Activated naive CD8-positive, alpha-beta T cell treated with anti-CD3 and anti-CD28 coated beads, Interleukin-2, amount 50 U/mL, for 24 hours (primary cell): ENCODE results near the gene MFSD6.

ENCODE experiments used
- ATAC-seq: fragments of 150-1000 bp; cut with Tn5 transposase; one replicate; pipeline ENCODE4 v1.10.0; 2021
- DNase-seq: peaks from one replicate; pipeline ENCODE4 v3.0.0; 2021
- H3K27ac Mint-ChIP-seq: one replicate; pipeline ENCODE4 v1.8.0; 2021; ENCODE audit warnings: mild to moderate bottlenecking, mixed read lengths
- H3K27me3 Mint-ChIP-seq: one replicate; pipeline ENCODE4 v1.8.0; 2021; ENCODE audit warnings: mixed read lengths
- H3K36me3 Mint-ChIP-seq: one replicate; pipeline ENCODE4 v1.8.0; 2021; ENCODE audit warnings: low read depth, mixed read lengths
- H3K4me1 Mint-ChIP-seq: one replicate; pipeline ENCODE4 v1.8.0; 2021; ENCODE audit warnings: mixed read lengths
- H3K4me3 Mint-ChIP-seq: one replicate; pipeline ENCODE4 v1.8.0; 2021; ENCODE audit warnings: mild to moderate bottlenecking, moderate library complexity, mixed read lengths
- H3K9me3 Mint-ChIP-seq: one replicate; pipeline ENCODE4 v1.8.0; 2021; ENCODE audit warnings: mixed read lengths

MFSD6 gene

GRCh38 chr2:190526105-190526750 lies 118.1 kb downstream of the MFSD6 start:
- no peaks in the 10 kb centered on the region for H3K27me3 Mint-ChIP-seq
- no peak for ATAC-seq
- H3K9me3 Mint-ChIP-seq = no peaks in the 10 kb centered on the region
- H3K27ac Mint-ChIP-seq = no peak overlapping the region
- DNase-seq = no peak
- peaks cover 19% of the 10 kb centered on the region for H3K36me3 Mint-ChIP-seq
- H3K4me3 Mint-ChIP-seq = no peak overlapping the region
- H3K4me1 Mint-ChIP-seq = peaks cover 40% of the 10 kb centered on the region

- H3K4me3 Mint-ChIP-seq = no peak overlapping the region
- no peak overlapping the region for H3K27ac Mint-ChIP-seq
- peaks cover 44% of the 10 kb centered on the region for H3K4me1 Mint-ChIP-seq
- H3K9me3 Mint-ChIP-seq = no peaks in the 10 kb centered on the region
- no peaks in the 10 kb centered on the region for H3K27me3 Mint-ChIP-seq
- DNase-seq = no peak
- H3K36me3 Mint-ChIP-seq = peaks cover 15% of the 10 kb centered on the region
- ATAC-seq = no peak
Measured at GRCh38 chr2:190527214-190527613, 119.1 kb downstream of the MFSD6 start.

GRCh38 chr2:190527918-190528317 lies 119.8 kb downstream of the MFSD6 start:
- Mint-ChIP-seq H3K27me3 (no peaks in the 10 kb centered on the region), H3K36me3 (peaks cover 10% of the 10 kb centered on the region), H3K27ac (no peak overlapping the region), H3K4me1 (peaks cover 51% of the 10 kb centered on the region), H3K4me3 (no peak overlapping the region), H3K9me3 (no peaks in the 10 kb centered on the region)
- ATAC-seq = no peak
- DNase-seq = no peak

- DNase-seq = no peak
- peaks cover 58% of the 10 kb centered on the region for H3K4me1 Mint-ChIP-seq
- H3K4me3 Mint-ChIP-seq = no peak overlapping the region
- peak overlapping the region; percentile 35 for H3K27ac Mint-ChIP-seq
- H3K27me3 Mint-ChIP-seq = no peaks in the 10 kb centered on the region
- peaks cover 10% of the 10 kb centered on the region for H3K36me3 Mint-ChIP-seq
- H3K9me3 Mint-ChIP-seq = no peaks in the 10 kb centered on the region
- ATAC-seq = no peak
Measured at GRCh38 chr2:190528521-190529001, 120.4 kb downstream of the MFSD6 start.

- H3K4me1 Mint-ChIP-seq = peaks cover 64% of the 10 kb centered on the region
- no peak for DNase-seq
- H3K4me3 Mint-ChIP-seq = no peak overlapping the region
- H3K9me3 Mint-ChIP-seq = no peaks in the 10 kb centered on the region
- H3K36me3 Mint-ChIP-seq = peaks cover 11% of the 10 kb centered on the region
- ATAC-seq = no peak
- H3K27ac Mint-ChIP-seq = no peak overlapping the region
- H3K27me3 Mint-ChIP-seq = no peaks in the 10 kb centered on the region
Measured at GRCh38 chr2:190529486-190530247, 121.5 kb downstream of the MFSD6 start.

- Mint-ChIP-seq H3K4me1 (peaks cover 65% of the 10 kb centered on the region), H3K27me3 (no peaks in the 10 kb centered on the region), H3K36me3 (peaks cover 11% of the 10 kb centered on the region), H3K9me3 (no peaks in the 10 kb centered on the region), H3K4me3 (no peak overlapping the region), H3K27ac (no peak overlapping the region)
- ATAC-seq (no peak), DNase-seq (no peak)
Measured at GRCh38 chr2:190530248-190530900, 122.2 kb downstream of the MFSD6 start.

- no peak for DNase-seq
- Mint-ChIP-seq H3K27ac (peak overlapping the region; percentile 99), H3K36me3 (peaks cover 28% of the 10 kb centered on the region), H3K9me3 (peaks cover 13% of the 10 kb centered on the region), H3K4me1 (peaks cover 73% of the 10 kb centered on the region), H3K27me3 (no peaks in the 10 kb centered on the region), H3K4me3 (peak overlapping the region; percentile 96)
- ATAC-seq = no peak
Measured at GRCh38 chr2:190532581-190532980, 124.4 kb downstream of the MFSD6 start.

GRCh38 chr2:190533175-190533967 lies 125.2 kb downstream of the MFSD6 start:
- H3K27ac Mint-ChIP-seq = peak overlapping the region; percentile 99
- peak; percentile 38 for DNase-seq

GRCh38 chr2:190533968-190534309 lies 125.8 kb downstream of the MFSD6 start:
- peaks cover 22% of the 10 kb centered on the region for H3K9me3 Mint-ChIP-seq
- H3K4me3 Mint-ChIP-seq = peak overlapping the region; percentile 96
- peaks cover 40% of the 10 kb centered on the region for H3K36me3 Mint-ChIP-seq

More at GRCh38 chr2:190533175-190533967, 125.2 kb downstream of the MFSD6 start:
- peak; percentile 29 for ATAC-seq
- Mint-ChIP-seq H3K4me3 (peak overlapping the region; percentile 96), H3K36me3 (peaks cover 35% of the 10 kb centered on the region), H3K27me3 (no peaks in the 10 kb centered on the region), H3K9me3 (peaks cover 17% of the 10 kb centered on the region), H3K4me1 (peaks cover 69% of the 10 kb centered on the region)

GRCh38 chr2:190534310-190535120 lies 126.4 kb downstream of the MFSD6 start, which contains the start of gene NEMP2:
NEMP2 (minus strand) TSS chr2:190534722; CDS start chr2:190534655, 67 bp downstream.
- H3K36me3 Mint-ChIP-seq = peaks cover 44% of the 10 kb centered on the region
- peak within 1 kb of the TSS; percentile 96 for H3K4me3 Mint-ChIP-seq
- peak; percentile 89 for ATAC-seq
- peak; percentile 90 for DNase-seq
- peak within 1 kb of the TSS; percentile 99 for H3K27ac Mint-ChIP-seq
- peaks cover 60% of the 10 kb centered on the region for H3K4me1 Mint-ChIP-seq
- H3K9me3 Mint-ChIP-seq = peaks cover 28% of the 10 kb centered on the region
- no peaks in the 10 kb centered on the region for H3K27me3 Mint-ChIP-seq

More at GRCh38 chr2:190533968-190534309, 125.8 kb downstream of the MFSD6 start:
- no peaks in the 10 kb centered on the region for H3K27me3 Mint-ChIP-seq
- DNase-seq (no peak), ATAC-seq (no peak)
- H3K4me1 Mint-ChIP-seq = peaks cover 65% of the 10 kb centered on the region
- H3K27ac Mint-ChIP-seq = peak overlapping the region; percentile 99

- Mint-ChIP-seq H3K27me3 (no peaks in the 10 kb centered on the region), H3K4me3 (peak overlapping the region; percentile 96), H3K27ac (peak overlapping the region; percentile 91), H3K4me1 (peaks cover 55% of the 10 kb centered on the region), H3K9me3 (peaks cover 34% of the 10 kb centered on the region), H3K36me3 (peaks cover 47% of the 10 kb centered on the region)
- DNase-seq (no peak), ATAC-seq (no peak)
Measured at GRCh38 chr2:190535121-190535439, 126.9 kb downstream of the MFSD6 start.

- H3K4me1 Mint-ChIP-seq = peaks cover 50% of the 10 kb centered on the region
- peak overlapping the region; percentile 96 for H3K4me3 Mint-ChIP-seq
- H3K9me3 Mint-ChIP-seq = peaks cover 36% of the 10 kb centered on the region
- H3K27me3 Mint-ChIP-seq = no peaks in the 10 kb centered on the region
- H3K27ac Mint-ChIP-seq = peak overlapping the region; percentile 91
- no peak for DNase-seq
- H3K36me3 Mint-ChIP-seq = peaks cover 52% of the 10 kb centered on the region
- no peak for ATAC-seq
Measured at GRCh38 chr2:190535586-190535985, 127.4 kb downstream of the MFSD6 start.

GRCh38 chr2:190537765-190538164 lies 129.6 kb downstream of the MFSD6 start:
- no peak for DNase-seq

More at GRCh38 chr2:190537765-190538164, 129.6 kb downstream of the MFSD6 start:
- peaks cover 56% of the 10 kb centered on the region for H3K9me3 Mint-ChIP-seq
- H3K36me3 Mint-ChIP-seq = peaks cover 67% of the 10 kb centered on the region
- H3K27me3 Mint-ChIP-seq = no peaks in the 10 kb centered on the region
- no peak overlapping the region for H3K27ac Mint-ChIP-seq
- H3K4me1 Mint-ChIP-seq = peaks cover 30% of the 10 kb centered on the region
- ATAC-seq = no peak
- no peak overlapping the region for H3K4me3 Mint-ChIP-seq
